ENCODE data around the gene TCTN3.
"Not testable (repeated sequence)": the region's sequence is repeated elsewhere in the genome, so short reads cannot be mapped to it uniquely, and the experiment has no call there.

The TCTN3 gene

DNA sequence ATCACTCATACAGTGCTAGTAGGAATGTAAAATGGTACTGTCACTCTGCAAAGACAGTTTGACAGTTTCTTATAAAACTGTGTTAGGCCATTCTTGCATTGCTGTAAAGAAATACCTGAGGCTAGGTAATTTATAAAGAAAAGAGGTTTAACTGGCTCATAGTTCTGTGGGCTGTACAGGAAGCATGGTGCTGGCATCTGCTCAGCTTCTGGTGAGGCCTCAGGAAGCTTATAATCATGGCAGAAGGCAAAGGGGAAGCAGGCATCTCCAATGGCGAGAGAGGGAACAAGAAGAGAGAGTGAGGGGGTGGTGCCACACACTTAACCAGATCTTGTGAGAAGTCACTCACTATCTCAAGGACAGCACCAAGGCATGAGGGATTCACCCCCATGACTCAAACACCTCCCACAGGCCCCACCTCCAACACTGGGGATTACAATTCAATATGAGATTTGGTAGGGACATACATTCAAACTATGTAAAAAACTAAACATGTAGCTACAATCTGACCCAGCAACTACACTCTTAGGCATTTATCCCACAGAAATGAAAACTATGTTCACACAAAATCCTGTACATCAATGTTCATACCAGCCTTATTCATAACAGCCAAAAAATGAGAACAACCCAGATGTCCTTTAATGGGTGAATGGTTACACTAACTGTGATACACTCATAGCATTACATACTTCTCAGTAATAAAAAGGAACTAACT lies 42.2 kb downstream of the TCTN3 start:
- peaks cover 13% of the 10 kb centered on the region for H3K4me1 ChIP-seq (ENCODE audit: control insufficient read depth, insufficient read depth, low read length)
- peaks cover 8% of the 10 kb centered on the region for H3K36me3 ChIP-seq (ENCODE audit: control insufficient read depth, insufficient read depth, low read length)
- no peaks in the 10 kb centered on the region for H3K27me3 ChIP-seq (ENCODE audit: control insufficient read depth, insufficient read depth, low read length)
- H3K9ac ChIP-seq (ENCODE audit: low read depth, low read length) = no peak overlapping the region
- no peak overlapping the region for H3K4me3 ChIP-seq (ENCODE audit: low read depth, low read length)
- no peaks in the 10 kb centered on the region for H3K9me3 ChIP-seq (ENCODE audit: control insufficient read depth, insufficient read depth, low read length)

DNA sequence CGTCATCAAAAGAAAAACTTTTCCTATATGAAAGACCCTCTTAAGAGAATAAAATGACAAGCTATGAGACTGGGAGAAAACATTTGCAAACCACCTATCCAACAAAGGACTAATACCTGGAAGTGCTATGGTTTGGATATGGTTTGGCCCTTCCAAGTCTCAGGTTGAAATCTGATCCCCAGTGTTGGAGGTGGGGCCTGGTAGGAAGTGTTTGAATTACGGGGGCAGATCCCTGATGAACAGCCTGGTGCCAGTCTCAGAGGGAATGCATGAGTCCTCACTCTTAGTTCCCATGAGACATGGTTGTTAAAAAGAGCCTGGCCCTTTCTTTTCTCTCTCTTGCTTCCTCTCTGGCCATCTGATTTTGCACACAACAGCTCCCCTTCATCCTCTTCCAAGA lies 43.5 kb downstream of the TCTN3 start:
- no peak overlapping the region for H3K9ac ChIP-seq (ENCODE audit: low read depth, low read length)
- no peaks in the 10 kb centered on the region for H3K9me3 ChIP-seq (ENCODE audit: control insufficient read depth, insufficient read depth, low read length)
- peaks cover 9% of the 10 kb centered on the region for H3K4me1 ChIP-seq (ENCODE audit: control insufficient read depth, insufficient read depth, low read length)
- no peak overlapping the region for H3K4me3 ChIP-seq (ENCODE audit: low read depth, low read length)
- H3K27me3 ChIP-seq (ENCODE audit: control insufficient read depth, insufficient read depth, low read length) = no peaks in the 10 kb centered on the region
- peaks cover 9% of the 10 kb centered on the region for H3K36me3 ChIP-seq (ENCODE audit: control insufficient read depth, insufficient read depth, low read length)

- H3K36me3 ChIP-seq (ENCODE audit: control insufficient read depth, insufficient read depth, low read length) = peaks cover 9% of the 10 kb centered on the region
- H3K9ac ChIP-seq (ENCODE audit: low read depth, low read length) = no peak overlapping the region
- H3K4me1 ChIP-seq (ENCODE audit: control insufficient read depth, insufficient read depth, low read length) = peaks cover 3% of the 10 kb centered on the region
- H3K4me3 ChIP-seq (ENCODE audit: low read depth, low read length) = no peak overlapping the region
- no peaks in the 10 kb centered on the region for H3K9me3 ChIP-seq (ENCODE audit: control insufficient read depth, insufficient read depth, low read length)
- H3K27me3 ChIP-seq (ENCODE audit: control insufficient read depth, insufficient read depth, low read length) = no peaks in the 10 kb centered on the region
Observed at GRCh38 chr10:95648138-95648537, 45.6 kb downstream of the TCTN3 start.

DNA sequence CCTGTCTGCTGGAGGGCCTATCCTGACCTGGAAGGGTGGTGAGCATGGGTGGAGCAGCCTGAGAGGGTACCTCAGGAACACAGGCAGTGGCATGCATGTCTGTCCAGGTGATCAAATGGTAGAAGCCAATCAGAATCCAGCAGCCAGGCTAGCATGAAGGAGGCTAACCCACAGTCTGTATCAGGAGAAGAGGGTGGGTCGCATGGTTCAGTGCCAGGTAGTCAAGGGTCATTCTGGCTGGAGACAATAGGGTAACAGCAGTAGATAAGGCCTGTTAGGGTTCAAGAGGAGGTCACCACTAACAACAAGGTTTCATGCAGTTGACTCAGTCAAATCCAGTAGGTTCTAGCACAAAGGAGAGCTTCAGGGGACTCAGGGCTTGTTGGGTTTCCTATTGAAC lies 47.6 kb downstream of the TCTN3 start:
- H3K4me1 ChIP-seq (ENCODE audit: control insufficient read depth, insufficient read depth, low read length) = peaks cover 3% of the 10 kb centered on the region
- no peaks in the 10 kb centered on the region for H3K9me3 ChIP-seq (ENCODE audit: control insufficient read depth, insufficient read depth, low read length)
- H3K36me3 ChIP-seq (ENCODE audit: control insufficient read depth, insufficient read depth, low read length) = peaks cover 11% of the 10 kb centered on the region
- H3K9ac ChIP-seq (ENCODE audit: low read depth, low read length) = no peak overlapping the region
- no peak overlapping the region for H3K4me3 ChIP-seq (ENCODE audit: low read depth, low read length)
- H3K27me3 ChIP-seq (ENCODE audit: control insufficient read depth, insufficient read depth, low read length) = no peaks in the 10 kb centered on the region

GRCh38 chr10:95644901-95645300 lies 48.8 kb downstream of the TCTN3 start:
- Histone ChIP-seq H3K36me3 (ENCODE audit: control insufficient read depth, insufficient read depth, low read length) (peaks cover 14% of the 10 kb centered on the region), H3K4me3 (ENCODE audit: low read depth, low read length) (no peak overlapping the region)

GRCh38 chr10:95640891-95641315 lies 52.8 kb downstream of the TCTN3 start:
- Histone ChIP-seq H3K9ac (ENCODE audit: low read depth, low read length) (no peak overlapping the region), H3K27me3 (ENCODE audit: control insufficient read depth, insufficient read depth, low read length) (no peaks in the 10 kb centered on the region), H3K4me3 (ENCODE audit: low read depth, low read length) (no peak overlapping the region), H3K36me3 (ENCODE audit: control insufficient read depth, insufficient read depth, low read length) (peaks cover 18% of the 10 kb centered on the region), H3K4me1 (ENCODE audit: control insufficient read depth, insufficient read depth, low read length) (no peaks in the 10 kb centered on the region), H3K9me3 (ENCODE audit: control insufficient read depth, insufficient read depth, low read length) (no peaks in the 10 kb centered on the region)

More at GRCh38 chr10:95644901-95645300, 48.8 kb downstream of the TCTN3 start:
- Histone ChIP-seq H3K4me1 (ENCODE audit: control insufficient read depth, insufficient read depth, low read length) (no peaks in the 10 kb centered on the region), H3K9me3 (ENCODE audit: control insufficient read depth, insufficient read depth, low read length) (no peaks in the 10 kb centered on the region), H3K27me3 (ENCODE audit: control insufficient read depth, insufficient read depth, low read length) (no peaks in the 10 kb centered on the region), H3K9ac (ENCODE audit: low read depth, low read length) (no peak overlapping the region)

- no peak overlapping the region for H3K9ac ChIP-seq (ENCODE audit: low read depth, low read length)
- H3K9me3 ChIP-seq (ENCODE audit: control insufficient read depth, insufficient read depth, low read length) = no peaks in the 10 kb centered on the region
- no peaks in the 10 kb centered on the region for H3K4me1 ChIP-seq (ENCODE audit: control insufficient read depth, insufficient read depth, low read length)
- H3K4me3 ChIP-seq (ENCODE audit: low read depth, low read length) = no peak overlapping the region
- no peaks in the 10 kb centered on the region for H3K27me3 ChIP-seq (ENCODE audit: control insufficient read depth, insufficient read depth, low read length)
- peaks cover 26% of the 10 kb centered on the region for H3K36me3 ChIP-seq (ENCODE audit: control insufficient read depth, insufficient read depth, low read length)
Observed at GRCh38 chr10:95637911-95638310, 55.8 kb downstream of the TCTN3 start.

DNA sequence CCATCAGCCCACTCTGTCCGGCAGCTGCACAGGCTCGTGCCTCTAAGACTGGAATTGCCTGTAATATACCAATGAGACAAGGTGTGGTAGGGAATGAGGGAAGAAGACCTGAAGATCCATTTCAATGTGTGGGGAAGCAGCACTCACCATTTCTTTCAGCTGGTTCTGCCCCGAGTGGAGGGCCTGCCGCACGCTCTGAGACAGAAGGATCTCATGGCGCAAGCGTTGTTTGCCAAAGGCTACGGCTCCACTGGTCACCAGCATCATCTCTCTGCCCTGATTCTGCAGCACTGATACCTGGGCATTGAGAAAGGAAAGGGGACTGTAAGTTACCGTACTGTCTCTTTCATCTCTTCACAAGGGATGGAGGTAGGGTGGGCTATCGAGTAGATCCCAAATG lies 56.6 kb downstream of the TCTN3 start:
- H3K27me3 ChIP-seq (ENCODE audit: control insufficient read depth, insufficient read depth, low read length) = no peaks in the 10 kb centered on the region
- H3K4me3 ChIP-seq (ENCODE audit: low read depth, low read length) = no peak overlapping the region
- no peaks in the 10 kb centered on the region for H3K4me1 ChIP-seq (ENCODE audit: control insufficient read depth, insufficient read depth, low read length)
- H3K9me3 ChIP-seq (ENCODE audit: control insufficient read depth, insufficient read depth, low read length) = no peaks in the 10 kb centered on the region
- H3K36me3 ChIP-seq (ENCODE audit: control insufficient read depth, insufficient read depth, low read length) = peaks cover 26% of the 10 kb centered on the region
- H3K9ac ChIP-seq (ENCODE audit: low read depth, low read length) = no peak overlapping the region

GRCh38 chr10:95635319-95635733 lies 58.4 kb downstream of the TCTN3 start:
- Histone ChIP-seq H3K9ac (ENCODE audit: low read depth, low read length) (no peak overlapping the region), H3K27me3 (ENCODE audit: control insufficient read depth, insufficient read depth, low read length) (no peaks in the 10 kb centered on the region), H3K4me1 (ENCODE audit: control insufficient read depth, insufficient read depth, low read length) (no peaks in the 10 kb centered on the region), H3K9me3 (ENCODE audit: control insufficient read depth, insufficient read depth, low read length) (no peaks in the 10 kb centered on the region), H3K4me3 (ENCODE audit: low read depth, low read length) (no peak overlapping the region), H3K36me3 (ENCODE audit: control insufficient read depth, insufficient read depth, low read length) (peaks cover 30% of the 10 kb centered on the region)

DNA sequence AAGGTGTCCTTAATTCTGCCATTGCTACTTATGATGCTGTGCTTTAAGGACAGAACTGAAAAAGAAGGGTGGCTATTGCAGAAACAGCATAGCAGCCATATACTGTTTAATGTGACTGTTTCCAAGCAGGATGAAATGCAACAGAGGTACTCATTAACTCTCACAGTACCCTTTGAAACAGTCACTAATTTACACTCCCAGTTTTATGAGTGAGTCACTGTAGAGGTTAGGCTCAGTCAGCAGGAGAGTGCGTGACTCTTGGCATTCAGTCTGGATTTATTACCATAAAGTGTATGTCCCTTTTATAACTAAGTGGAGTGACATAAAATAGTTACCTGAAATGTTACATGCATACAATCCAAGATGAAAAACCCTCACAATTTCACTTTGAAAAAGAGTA lies 64.9 kb downstream of the TCTN3 start:
- H3K9ac ChIP-seq (ENCODE audit: low read depth, low read length) = no peak overlapping the region

DNA sequence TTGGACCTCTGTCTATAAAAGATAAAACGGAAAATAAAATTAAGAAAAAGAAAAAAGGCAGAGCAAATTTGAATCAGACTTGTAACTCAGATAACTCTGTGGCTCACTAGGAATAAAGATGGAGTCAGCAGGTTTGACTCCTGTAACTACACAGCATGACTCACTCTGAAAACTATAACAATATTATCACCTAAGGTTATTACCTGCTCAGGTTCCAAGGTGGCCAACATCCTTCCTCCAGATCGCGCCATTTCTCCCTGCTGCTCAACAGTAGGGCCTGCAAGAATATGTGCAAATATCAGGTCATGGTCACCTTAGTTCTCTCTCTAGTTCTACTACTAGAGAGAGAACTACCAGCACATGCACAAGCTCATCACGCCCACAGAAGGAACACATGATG lies 67.2 kb downstream of the TCTN3 start:
- no peaks in the 10 kb centered on the region for H3K9me3 ChIP-seq (ENCODE audit: control insufficient read depth, insufficient read depth, low read length)
- H3K4me3 ChIP-seq (ENCODE audit: low read depth, low read length) = no peak overlapping the region
- H3K4me1 ChIP-seq (ENCODE audit: control insufficient read depth, insufficient read depth, low read length) = no peaks in the 10 kb centered on the region
- peaks cover 20% of the 10 kb centered on the region for H3K36me3 ChIP-seq (ENCODE audit: control insufficient read depth, insufficient read depth, low read length)
- H3K27me3 ChIP-seq (ENCODE audit: control insufficient read depth, insufficient read depth, low read length) = no peaks in the 10 kb centered on the region
- H3K9ac ChIP-seq (ENCODE audit: low read depth, low read length) = no peak overlapping the region

More for the DNA sequence above, 64.9 kb downstream of the TCTN3 start:
- H3K36me3 ChIP-seq (ENCODE audit: control insufficient read depth, insufficient read depth, low read length) = peaks cover 33% of the 10 kb centered on the region
- H3K4me3 ChIP-seq (ENCODE audit: low read depth, low read length) = no peak overlapping the region
- no peaks in the 10 kb centered on the region for H3K9me3 ChIP-seq (ENCODE audit: control insufficient read depth, insufficient read depth, low read length)
- H3K4me1 ChIP-seq (ENCODE audit: control insufficient read depth, insufficient read depth, low read length) = no peaks in the 10 kb centered on the region
- no peaks in the 10 kb centered on the region for H3K27me3 ChIP-seq (ENCODE audit: control insufficient read depth, insufficient read depth, low read length)

- H3K27me3 ChIP-seq (ENCODE audit: control insufficient read depth, insufficient read depth, low read length); H3K9ac ChIP-seq (ENCODE audit: low read depth, low read length); H3K9me3 ChIP-seq (ENCODE audit: control insufficient read depth, insufficient read depth, low read length); H3K4me1 ChIP-seq (ENCODE audit: control insufficient read depth, insufficient read depth, low read length); H3K4me3 ChIP-seq (ENCODE audit: low read depth, low read length): not testable (repeated sequence)
- H3K36me3 ChIP-seq (ENCODE audit: control insufficient read depth, insufficient read depth, low read length) = peaks cover 23% of the 10 kb centered on the region
Observed at GRCh38 chr10:95620415-95620814, 73.3 kb downstream of the TCTN3 start.
